Measurements from ENCODE around the gene ALPP.
"Not testable (repeated sequence)": the region's sequence is repeated elsewhere in the genome, so short reads cannot be mapped to it uniquely, and the experiment has no call there.

Gene ALPP

GRCh38 chr2:232341061-232341738 lies 37.4 kb upstream of the ALPP start:
- no peak for DNase-seq

GRCh38 chr2:232341739-232342126 lies 36.8 kb upstream of the ALPP start:
- DNase-seq = no peak

GRCh38 chr2:232342635-232343565 lies 35.7 kb upstream of the ALPP start:
- DNase-seq = no peak

GRCh38 chr2:232343821-232344220 lies 34.7 kb upstream of the ALPP start:
- no peak for DNase-seq

- no peak for DNase-seq
Measured at GRCh38 chr2:232345251-232345650, 33.3 kb upstream of the ALPP start.

GRCh38 chr2:232347369-232347768 lies 31.2 kb upstream of the ALPP start:
- no peak for DNase-seq

- no peak for DNase-seq
Measured at GRCh38 chr2:232348936-232349335, 29.6 kb upstream of the ALPP start.

GRCh38 chr2:232349546-232349945 lies 29.0 kb upstream of the ALPP start:
- DNase-seq = no peak

- no peak for DNase-seq
Measured at GRCh38 chr2:232349946-232350635, 28.5 kb upstream of the ALPP start.

- DNase-seq = no peak
Measured at GRCh38 chr2:232350804-232351685, 27.5 kb upstream of the ALPP start.

GRCh38 chr2:232351686-232352510 lies 26.7 kb upstream of the ALPP start:
- no peak for DNase-seq

- DNase-seq = no peak
Measured at GRCh38 chr2:232352511-232353091, 25.9 kb upstream of the ALPP start.

GRCh38 chr2:232353096-232353495 lies 25.5 kb upstream of the ALPP start:
- DNase-seq = no peak

- DNase-seq = no peak
Measured at GRCh38 chr2:232353660-232354059, 24.9 kb upstream of the ALPP start.

GRCh38 chr2:232354069-232354468 lies 24.5 kb upstream of the ALPP start:
- no peak for DNase-seq

GRCh38 chr2:232361646-232362045 lies 16.9 kb upstream of the ALPP start:
- DNase-seq = no peak

- DNase-seq = no peak
Measured at GRCh38 chr2:232362174-232362900, 16.2 kb upstream of the ALPP start.

- not testable (repeated sequence) for DNase-seq
Measured at GRCh38 chr2:232363064-232363783, 15.3 kb upstream of the ALPP start.

- DNase-seq = no peak
Measured at GRCh38 chr2:232363784-232364615, 14.6 kb upstream of the ALPP start.
